Endothelial cell of umbilical vein (primary cell): Measurements from ENCODE around the gene CPB1. TPM values are rescaled to one million over a fixed set of nuclear protein-coding genes. Genes with fewer than 3 reads are reported as not detected.

Source experiments
- BruUV-seq: library from RNA; stranded (reverse); fragments of 400-500 nt; replicated peaks from 2 replicates; lab custom pipeline; 2021; lab: Mats Ljungman, UMichigan
- CTCF ChIA-PET: fragments of 300-600, 350-600 bp; sonication (Branson Sonifier 250); formaldehyde crosslinking; loops from one replicate; lab custom pipeline; 2021; ENCODE audit warnings: antibody characterized with exemption, inconsistent platforms; lab: Charles Lee
- POLR2A ChIA-PET: fragments of 300-600, 350-600 bp; sonication (Branson Sonifier 250); formaldehyde crosslinking; loops from one replicate; lab custom pipeline; 2021; ENCODE audit warnings: antibody characterized with exemption, inconsistent platforms; lab: Charles Lee
- DNase-seq: peaks from one replicate; pipeline ENCODE4 v3.0.0-alpha.2; 2011; ENCODE audit warnings: low read depth, low spot score
- FAIRE-seq: peaks from 2 replicates; lab custom pipeline; 2011; peaks lifted over from hg19 to GRCh38; lab: Jason Lieb, UNC
- H2AFZ ChIP-seq: 2 replicates; pipeline ENCODE4 v1.6.0; 2012; ENCODE audit warnings: low read depth, low read length, control low read depth, inconsistent platforms
- H3K27ac ChIP-seq: 2 replicates; pipeline ENCODE4 v1.5.1; 2011; ENCODE audit warnings: low read depth, mild to moderate bottlenecking, control low read depth, low read length, moderate library complexity; ENCODE audit not compliant: insufficient read depth
- H3K27me3 ChIP-seq, 2 experiments: 2 replicates each; pipeline versions ENCODE4 v1.6.0 to v1.6.1; 2011; ENCODE audit warnings: low read length in 2 of 2, mixed read lengths in 1 of 2; ENCODE audit not compliant: control insufficient read depth in 2 of 2, insufficient read depth in 2 of 2
- H3K36me3 ChIP-seq, 2 experiments: 2 replicates in 1 of 2; 3 replicates in 1 of 2; pipeline ENCODE4 v1.5.1; 2011; ENCODE audit warnings: low read length in 2 of 2, mild to moderate bottlenecking in 1 of 2, moderate library complexity in 1 of 2; ENCODE audit not compliant: control insufficient read depth in 2 of 2, insufficient read depth in 2 of 2; ENCODE audit errors: extremely low read depth in 1 of 2
- H3K4me1 ChIP-seq: 3 replicates; pipeline ENCODE4 v1.5.1; 2011; ENCODE audit warnings: mild to moderate bottlenecking, low read length; ENCODE audit not compliant: control insufficient read depth, insufficient read depth; ENCODE audit errors: extremely low read depth
- H3K4me2 ChIP-seq: 2 replicates; pipeline ENCODE4 v1.6.1; 2011; ENCODE audit warnings: low read length, control low read depth, mixed read lengths; ENCODE audit not compliant: insufficient read depth
- H3K4me3 ChIP-seq, 3 experiments: fragments of 200-600 bp in 1 of 3; sonication (generic), shearing (Covaris generic) in 1 of 3; replicated peaks in 1 of 3; 2 replicates each; pipeline ENCODE4 v1.5.1; 2011 to 2016; ENCODE audit warnings: control low read depth in 3 of 3, low read length in 3 of 3, mild to moderate bottlenecking in 2 of 3, inconsistent platforms in 1 of 3, low read depth in 1 of 3, moderate library complexity in 1 of 3; ENCODE audit not compliant: insufficient read depth in 1 of 3
- H3K79me2 ChIP-seq: 2 replicates; pipeline ENCODE4 v1.6.0; 2012; ENCODE audit warnings: low read length, inconsistent platforms; ENCODE audit not compliant: control insufficient read depth, insufficient read depth
- H3K9ac ChIP-seq: replicated peaks from 2 replicates; pipeline ENCODE3; 2011; ENCODE audit warnings: low read length, control low read depth; ENCODE audit not compliant: insufficient read depth; ENCODE audit errors: extremely low read depth
- H3K9me1 ChIP-seq: replicated peaks from 3 replicates; pipeline ENCODE4 v1.6.0; 2011; ENCODE audit warnings: mild to moderate bottlenecking, low read length; ENCODE audit not compliant: control insufficient read depth, insufficient read depth; ENCODE audit errors: extremely low read depth
- H3K9me3 ChIP-seq: replicated peaks from 2 replicates; pipeline ENCODE4 v1.5.1; 2012; ENCODE audit warnings: low read length, inconsistent platforms; ENCODE audit not compliant: control insufficient read depth, insufficient read depth
- H4K20me1 ChIP-seq: replicated peaks from 2 replicates; pipeline ENCODE3; 2011; ENCODE audit warnings: mild to moderate bottlenecking, low read length; ENCODE audit not compliant: control insufficient read depth, insufficient read depth; ENCODE audit errors: extremely low read depth
- CTCF ChIP-seq, 2 donors: IDR thresholded peaks; 1 replicate in 1 of 2; 2 replicates in 1 of 2; pipeline ENCODE4 v1.5.1; 2011; ENCODE audit warnings: low read length in 2 of 2, mild to moderate bottlenecking in 2 of 2, moderate library complexity in 2 of 2, control low read depth in 1 of 2, inconsistent platforms in 1 of 2, low read depth in 1 of 2; ENCODE audit not compliant: insufficient read depth in 1 of 2; ENCODE audit errors: extremely low read depth in 1 of 2
- EZH2 ChIP-seq: IDR thresholded peaks from 2 replicates; pipeline ENCODE4 v1.6.1; 2012; ENCODE audit warnings: borderline replicate concordance, low read depth, mild to moderate bottlenecking, moderate library complexity, low read length, inconsistent platforms; ENCODE audit not compliant: severe bottlenecking
- FOS ChIP-seq: IDR thresholded peaks from 2 replicates; pipeline ENCODE4 v1.6.1; 2011; ENCODE audit warnings: mild to moderate bottlenecking, low read length, moderate library complexity, borderline replicate concordance; ENCODE audit not compliant: insufficient read depth
- GATA2 ChIP-seq: IDR thresholded peaks from 2 replicates; pipeline ENCODE4 v1.7.0; 2011; ENCODE audit warnings: low read depth, mild to moderate bottlenecking, moderate library complexity, mixed read lengths, low read length; ENCODE audit not compliant: insufficient read length, insufficient read depth
- JUN ChIP-seq: IDR thresholded peaks from 2 replicates; pipeline ENCODE4 v1.6.1; 2011; ENCODE audit warnings: borderline replicate concordance, low read depth; ENCODE audit not compliant: insufficient read length, insufficient read depth
- MAX ChIP-seq: IDR thresholded peaks from 2 replicates; pipeline ENCODE4 v1.6.1; 2011; ENCODE audit not compliant: insufficient read depth, insufficient read length
- MYC ChIP-seq: IDR thresholded peaks from one replicate; pipeline ENCODE4 v1.6.1; 2011; ENCODE audit warnings: mild to moderate bottlenecking, low read depth, low read length
- POLR2A ChIP-seq: IDR thresholded peaks from 2 replicates; pipeline ENCODE4 v1.6.1; 2012; ENCODE audit warnings: low read depth, mild to moderate bottlenecking, control low read depth, low read length
- POLR2AphosphoS5 ChIP-seq: IDR thresholded peaks from 2 replicates; pipeline ENCODE4 v1.6.1; 2012; ENCODE audit warnings: low read depth, mild to moderate bottlenecking, control low read depth, low read length, moderate library complexity; ENCODE audit not compliant: insufficient read depth
- dilution Hi-C: fragments of 300-500 bp; cut with MboI; formaldehyde crosslinking; loops from one replicate; pipeline ENCODE4 v1.15.0; 2019; ENCODE audit warnings: low sequenced_read_pairs; ENCODE audit not compliant: extremely low pct_ligation_motif_present
- intact Hi-C: fragments of 100-400 bp; cut with micrococcal nuclease; formaldehyde crosslinking; loops from one replicate; pipeline ENCODE4 v1.10.0; 2022
- polyA plus RNA-seq, 4 experiments: library from polyadenylated mRNA; depleted of rRNA in 3 of 4; stranded (reverse) in 3 of 4; unstranded in 1 of 4; fragments of >200 nt; gene quantifications; 2 replicates each; pipeline versions ENCODE4 v1.2.1 to v1.2.3, GENCODE V29; 2011 to 2012; ENCODE audit warnings: missing spikeins in 1 of 4
- total RNA-seq: library from RNA; stranded (reverse); gene quantifications from 2 replicates; pipeline ENCODE4 v1.2.3, GENCODE V29; 2021

The CPB1 gene
- total and polyA plus RNA-seq, 2 donors (not counting 3 experiments of a cell fraction or from before 2014, with no cell fraction given) = not detected

- Histone ChIP-seq H3K36me3 (no peaks in the 10 kb centered on the region), H3K4me1 (no peaks in the 10 kb centered on the region), H2AFZ (no peak overlapping the region), H3K4me3 (no peak overlapping the region), H3K9me3 (no peaks in the 10 kb centered on the region), H3K79me2 (no peaks in the 10 kb centered on the region), H3K4me2 (no peak overlapping the region), H3K9me1 (no peaks in the 10 kb centered on the region), H3K27me3 (peaks cover 19 to 23% of the 10 kb centered on the region in 2 experiments), H3K9ac (no peak overlapping the region), H3K27ac (no peak overlapping the region), H4K20me1 (no peaks in the 10 kb centered on the region)
- no peak for DNase-seq
- ChIA-PET CTCF (interaction anchor here (1.5 to 2.8 kb wide), 3 partner anchors 15 to 89 kb away, joined by 4 to 12 read pairs (median 5); no protein-coding TSS in a partner anchor), POLR2A (no interaction called here)
- TF ChIP-seq MYC = no peak
- TF ChIP-seq JUN = no peak
- no peak for TF ChIP-seq POLR2A
- TF ChIP-seq CTCF (IDR thresholded peaks at IDR 0.05; ENCODE audit: extremely low read depth in 1 of 2, insufficient read depth in 1 of 2, low read depth in 1 of 2, low read length in 2 of 2) = no peak
- no peak for TF ChIP-seq EZH2
- no peak for TF ChIP-seq POLR2AphosphoS5
- no peak for TF ChIP-seq GATA2
- TF ChIP-seq FOS = no peak
- no peak for TF ChIP-seq MAX
- intact Hi-C loops = no loop called here
- dilution Hi-C loops = no loop called here
- no TSS peak for BruUV-seq
- FAIRE-seq = no peak
Observed at GRCh38 chr3:148866261-148866660, 38.6 kb downstream of the CPB1 start.
